ENCODE results near the gene CELF1. TPM values are rescaled to one million over a fixed set of nuclear protein-coding genes. Genes with fewer than 3 reads are reported as not detected.

Gene CELF1
- total and polyA plus RNA-seq, 2 of the 4 experiments (the other 2 are of a cell fraction), result 63.3 to 135 TPM

DNA sequence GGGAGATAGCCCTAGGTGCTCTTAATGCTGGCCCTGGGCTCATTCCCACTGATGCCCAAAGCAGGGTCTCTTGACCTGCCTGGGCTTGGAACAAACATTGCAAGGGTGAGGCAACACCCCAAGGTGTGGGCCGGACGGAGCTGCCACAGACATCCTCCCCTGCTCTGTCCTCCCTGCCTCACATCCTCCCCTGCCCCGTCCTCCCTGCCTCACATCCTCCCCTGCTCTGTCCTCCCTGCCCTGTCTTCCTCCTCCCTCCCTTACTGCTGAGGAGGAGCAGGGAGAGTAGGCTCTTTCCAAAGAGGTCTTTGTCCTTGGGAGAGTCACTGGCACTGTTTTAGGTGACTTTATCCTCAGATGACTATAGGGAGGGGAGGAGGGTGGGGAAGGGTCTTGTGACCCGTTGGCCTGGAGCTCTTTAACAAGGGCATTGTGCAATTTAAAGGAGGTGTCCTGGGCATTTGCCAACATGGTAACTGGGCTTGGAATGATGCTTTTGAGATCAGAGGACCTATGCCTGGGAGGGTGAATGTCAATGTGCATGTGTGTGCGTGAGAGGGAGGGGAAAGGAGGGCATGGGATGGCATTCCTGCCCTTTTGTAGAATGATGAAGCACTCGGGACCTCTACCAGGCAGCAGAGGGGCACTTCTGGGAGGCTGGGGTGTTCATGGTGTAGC, 34.2 kb upstream of the CELF1 start:
- CTCF ChIA-PET, result interaction anchor here (1.2 kb wide), 1 partner anchor 7 kb away, joined by 3 read pairs; the partner anchor contains the start of gene C1QTNF4
- no peak overlapping the region for H2AFZ ChIP-seq (replicated peaks; ENCODE audit: low read length, poor library complexity)
- H3K9me1 ChIP-seq (ENCODE audit: insufficient read depth, low read length), result no peaks in the 10 kb centered on the region

More for the DNA sequence above, 34.2 kb upstream of the CELF1 start:
- in situ Hi-C loops (cut with MboI; ENCODE audit: low sequenced_read_pairs), result no loop called here
- H4K8ac ChIP-seq (ENCODE audit: low read depth in 2 of 2, low read length in 2 of 2), result no peak overlapping the region
- H2BK120ac ChIP-seq (ENCODE audit: low read depth, low read length), result no peak overlapping the region
- peak; percentile 22; the same call in 1 of the 2 replicates for ATAC-seq (ENCODE audit: low read depth)
- no peak overlapping the region for H3K14ac ChIP-seq (replicated peaks; ENCODE audit: low read depth, low read length)
- no peaks in the 10 kb centered on the region for H4K20me1 ChIP-seq (ENCODE audit: insufficient read depth, low read length)
- peaks cover 3% of the 10 kb centered on the region for H3K9me3 ChIP-seq (ENCODE audit: control insufficient read depth, insufficient read depth, low read length)
- dilution Hi-C loops (cut with HindIII; ENCODE audit: low sequenced_read_pairs, unreplicated experiment), result no loop called here
- H4K91ac ChIP-seq (ENCODE audit: insufficient read depth, low read depth, low read length), result no peak overlapping the region
- POLR2A ChIA-PET (ENCODE audit: unreplicated experiment), result no interaction called here
- H3K27me3 ChIP-seq (ENCODE audit: control insufficient read depth, insufficient read depth, low read length), result peaks cover 18% of the 10 kb centered on the region
- H2BK5ac ChIP-seq (ENCODE audit: low read depth, low read length, poor library complexity, severe bottlenecking), result no peak overlapping the region
- no peak overlapping the region for H2AK9ac ChIP-seq (replicated peaks; ENCODE audit: low read depth, low read length, poor library complexity)
- H2AK5ac ChIP-seq (ENCODE audit: low read depth, low read length), result no peak overlapping the region
- no peak overlapping the region for H2BK20ac ChIP-seq (ENCODE audit: low read depth, low read length)
- no peak for DNase-seq
- peaks cover 24% of the 10 kb centered on the region for H3K36me3 ChIP-seq (ENCODE audit: control insufficient read depth, insufficient read depth, low read length)
- TF ChIP-seq, protein P1, sequence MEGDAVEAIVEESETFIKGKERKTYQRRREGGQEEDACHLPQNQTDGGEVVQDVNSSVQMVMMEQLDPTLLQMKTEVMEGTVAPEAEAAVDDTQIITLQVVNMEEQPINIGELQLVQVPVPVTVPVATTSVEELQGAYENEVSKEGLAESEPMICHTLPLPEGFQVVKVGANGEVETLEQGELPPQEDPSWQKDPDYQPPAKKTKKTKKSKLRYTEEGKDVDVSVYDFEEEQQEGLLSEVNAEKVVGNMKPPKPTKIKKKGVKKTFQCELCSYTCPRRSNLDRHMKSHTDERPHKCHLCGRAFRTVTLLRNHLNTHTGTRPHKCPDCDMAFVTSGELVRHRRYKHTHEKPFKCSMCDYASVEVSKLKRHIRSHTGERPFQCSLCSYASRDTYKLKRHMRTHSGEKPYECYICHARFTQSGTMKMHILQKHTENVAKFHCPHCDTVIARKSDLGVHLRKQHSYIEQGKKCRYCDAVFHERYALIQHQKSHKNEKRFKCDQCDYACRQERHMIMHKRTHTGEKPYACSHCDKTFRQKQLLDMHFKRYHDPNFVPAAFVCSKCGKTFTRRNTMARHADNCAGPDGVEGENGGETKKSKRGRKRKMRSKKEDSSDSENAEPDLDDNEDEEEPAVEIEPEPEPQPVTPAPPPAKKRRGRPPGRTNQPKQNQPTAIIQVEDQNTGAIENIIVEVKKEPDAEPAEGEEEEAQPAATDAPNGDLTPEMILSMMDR (conservative IDR thresholded peaks at IDR 0.05; ENCODE audit: low read depth, low read length), result no peak
- no peak overlapping the region for H3K27ac ChIP-seq (ENCODE audit: insufficient read depth, low read length)
- WGBS, 2 experiments (ENCODE audit: extremely low coverage in 2 of 2, insufficient read length in 1 of 2), result 70% methylated on average over 4 of the region's 6 CpGs; no CpG with 5 or more reads in 1 of the 2 experiments
- no peak overlapping the region for H4K5ac ChIP-seq (ENCODE audit: low read depth, low read length)
- H3K18ac ChIP-seq (ENCODE audit: low read depth, low read length), result no peak overlapping the region
- no peak overlapping the region for H3K4ac ChIP-seq (ENCODE audit: low read depth, low read length)
- no TSS peak for BruUV-seq (replicated peaks)
- no peak overlapping the region for H3K4me2 ChIP-seq (ENCODE audit: low read depth, low read length)
- H3K56ac ChIP-seq (ENCODE audit: extremely low read depth, insufficient read depth, low read length), result no peak overlapping the region
- H3K9ac ChIP-seq (ENCODE audit: low read depth, low read length), result no peak overlapping the region
- no peak overlapping the region for H2BK15ac ChIP-seq (ENCODE audit: low read depth, low read length)
- H3K4me1 ChIP-seq (ENCODE audit: control insufficient read depth, insufficient read depth, low read length), result no peaks in the 10 kb centered on the region
- peaks cover 0 to 2% of the 10 kb centered on the region in 2 experiments; a peak in 2 of 4 replicates for H3K79me1 ChIP-seq (ENCODE audit: low read depth in 1 of 2, low read length in 2 of 2)
- intact Hi-C loops (cut with micrococcal nuclease), result no loop called here
- H3K4me3 ChIP-seq (ENCODE audit: insufficient read depth, low read depth, low read length), result no peak overlapping the region
- H3K23ac ChIP-seq (ENCODE audit: low read depth, low read length), result no peak overlapping the region

All from IMR-90 (cell line).